Liver (tissue), 9 donors: ENCODE measurements around the gene SLC25A33. TPM values are rescaled to one million over a fixed set of nuclear protein-coding genes. Genes with fewer than 3 reads are reported as not detected.
A peak's percentile ranks its signal among the peaks of the same experiment; 100 is the strongest.

Source experiments
- DNase-seq: peaks from one replicate; pipeline ENCODE4 v3.0.0-alpha.2; 2017; ENCODE audit warnings: low spot score
- H3K27ac ChIP-seq, 2 donors: one replicate each; pipeline ENCODE4 v1.7.0; 2013; ENCODE audit warnings: inconsistent platforms in 2 of 2, low read length in 2 of 2, control low read depth in 1 of 2, low read depth in 1 of 2, mild to moderate bottlenecking in 1 of 2
- H3K27me3 ChIP-seq, 4 donors: one replicate each; pipeline versions ENCODE4 v1.6.1 to v1.7.0; 2013; ENCODE audit warnings: low read length in 3 of 4, inconsistent platforms in 1 of 4, mild to moderate bottlenecking in 1 of 4, moderate library complexity in 1 of 4; ENCODE audit not compliant: control insufficient read depth in 4 of 4, insufficient read depth in 4 of 4
- H3K36me3 ChIP-seq, 4 donors: one replicate each; pipeline versions ENCODE4 v1.6.1 to v1.7.0; 2013; ENCODE audit warnings: low read length in 3 of 4, mild to moderate bottlenecking in 3 of 4, low read depth in 1 of 4, moderate library complexity in 1 of 4; ENCODE audit not compliant: control insufficient read depth in 4 of 4, insufficient read depth in 3 of 4
- H3K4me1 ChIP-seq, 4 donors: one replicate each; pipeline versions ENCODE4 v1.6.1 to v1.7.0; 2013; ENCODE audit warnings: low read length in 3 of 4, mild to moderate bottlenecking in 3 of 4, moderate library complexity in 1 of 4; ENCODE audit not compliant: control insufficient read depth in 4 of 4, insufficient read depth in 4 of 4
- H3K4me3 ChIP-seq, 3 donors: one replicate each; pipeline versions ENCODE4 v1.6.1 to v1.7.0; 2013; ENCODE audit warnings: low read length in 3 of 3, control low read depth in 1 of 3, low read depth in 1 of 3, mild to moderate bottlenecking in 1 of 3
- H3K9ac ChIP-seq, 2 donors: one replicate each; pipeline ENCODE4 v1.7.0; 2013; ENCODE audit warnings: low read length in 2 of 2, mild to moderate bottlenecking in 2 of 2, moderate library complexity in 2 of 2, control low read depth in 1 of 2, low read depth in 1 of 2
- H3K9me3 ChIP-seq, 4 donors: one replicate each; pipeline versions ENCODE4 v1.6.1 to v1.7.0; 2013; ENCODE audit warnings: low read length in 3 of 4; ENCODE audit not compliant: control insufficient read depth in 4 of 4
- ATF3 ChIP-seq: IDR thresholded peaks from 2 replicates; pipeline ENCODE4 v1.6.1; 2016; ENCODE audit warnings: antibody characterized with exemption
- CTCF ChIP-seq: fragments of 150-350 bp; IDR thresholded peaks from 2 replicates; pipeline ENCODE4 v1.5.1; 2017; ENCODE audit warnings: improper control_type of control experiment, low read depth, low read length; ENCODE audit not compliant: missing input control
- EGR1 ChIP-seq, 2 donors: IDR thresholded peaks; 2 replicates each; pipeline ENCODE4 v1.6.1; 2016 to 2018; ENCODE audit warnings: antibody characterized with exemption in 2 of 2, low read depth in 2 of 2
- FOXA1 ChIP-seq: IDR thresholded peaks from 2 replicates; pipeline ENCODE4 v1.6.1; 2016; ENCODE audit warnings: antibody characterized with exemption
- FOXA2 ChIP-seq: IDR thresholded peaks from 2 replicates; pipeline ENCODE4 v1.6.1; 2016; ENCODE audit warnings: antibody characterized with exemption
- HNF4A ChIP-seq, 2 donors: conservative IDR thresholded peaks; 2 replicates each; pipeline ENCODE4 v1.6.1; 2016; ENCODE audit warnings: antibody characterized with exemption in 2 of 2, mild to moderate bottlenecking in 2 of 2
- HNF4G ChIP-seq: IDR thresholded peaks from 2 replicates; pipeline ENCODE4 v1.6.1; 2016; ENCODE audit warnings: antibody characterized with exemption
- MAX ChIP-seq: IDR thresholded peaks from 2 replicates; pipeline ENCODE4 v1.6.1; 2016; ENCODE audit warnings: antibody characterized with exemption
- NR2F2 ChIP-seq: IDR thresholded peaks from 2 replicates; pipeline ENCODE4 v1.6.1; 2016; ENCODE audit warnings: antibody characterized with exemption
- RAD21 ChIP-seq, 2 donors: IDR thresholded peaks; 2 replicates each; pipeline ENCODE4 v1.6.1; 2016; ENCODE audit warnings: antibody characterized with exemption in 2 of 2, mild to moderate bottlenecking in 2 of 2
- REST ChIP-seq: IDR thresholded peaks from 2 replicates; pipeline ENCODE4 v1.6.1; 2016; ENCODE audit warnings: antibody characterized with exemption, mild to moderate bottlenecking
- RXRA ChIP-seq, 2 donors: IDR thresholded peaks; 2 replicates each; pipeline ENCODE4 v1.6.1; 2017 to 2018; ENCODE audit warnings: antibody characterized with exemption in 2 of 2, mild to moderate bottlenecking in 1 of 2
- SP1 ChIP-seq: IDR thresholded peaks from 2 replicates; pipeline ENCODE4 v1.6.1; 2018; ENCODE audit warnings: antibody characterized with exemption, mild to moderate bottlenecking
- TAF1 ChIP-seq: conservative IDR thresholded peaks from 2 replicates; pipeline ENCODE4 v1.6.1; 2016; ENCODE audit warnings: antibody characterized with exemption, mild to moderate bottlenecking
- YY1 ChIP-seq: IDR thresholded peaks from 2 replicates; pipeline ENCODE4 v1.6.1; 2016; ENCODE audit warnings: antibody characterized with exemption, mild to moderate bottlenecking
- ZBTB33 ChIP-seq: IDR thresholded peaks from 2 replicates; pipeline ENCODE4 v1.6.1; 2016; ENCODE audit warnings: antibody characterized with exemption
- WGBS: extraction: QIAGEN DNeasy Blood & Tissue Kit; methylation state at CpG from one replicate; pipeline ENCODE4 v1.1.7; 2013; 5-methylcytosine and 5-hydroxymethylcytosine counted together
- polyA plus RNA-seq, 2 donors: library from polyadenylated mRNA; stranded (reverse) in 1 of 2; unstranded in 1 of 2; fragments of 200-250 nt in 1 of 2; fragments of >200 nt in 1 of 2; fragmentation: Nextera tagmentation in 1 of 2; extraction: Ambion mirVana in 1 of 2; gene quantifications; one replicate each; pipeline versions ENCODE4 v1.2.1 to v1.2.3, GENCODE V29; 2013 to 2015
- total RNA-seq, 2 donors: library from RNA; depleted of rRNA; stranded (reverse); fragments of >200 nt; gene quantifications; one replicate each; pipeline ENCODE4 v1.2.3, GENCODE V29; 2014
- donor health status: healthy.
- donor health status: healthy.
- donor health status: healthy.
- donor health status: healthy.
- donor health status: healthy.

The SLC25A33 gene
- total and polyA plus RNA-seq, 4 donors, result 6.9 to 19.1 (median 10.7) TPM

GRCh38 chr1:9586147-9586766, 47.0 kb downstream of the SLC25A33 start:
- TF ChIP-seq RXRA (IDR thresholded peaks at IDR 0.05) (no peak), MAX (no peak), SP1 (no peak), TAF1 (no peak), ZBTB33 (no peak), FOXA1 (no peak), HNF4G (no peak), FOXA2 (no peak), REST (no peak), ATF3 (no peak), YY1 (no peak), EGR1 (IDR thresholded peaks at IDR 0.05; ENCODE audit: low read depth in 2 of 2) (no peak), NR2F2 (no peak)
- Histone ChIP-seq H3K4me1 (peaks cover 4 to 12% (median 8%) of the 10 kb centered on the region in 4 donors), H3K27me3 (no peaks in the 10 kb centered on the region), H3K9ac (no peak overlapping the region), H3K27ac (no peak overlapping the region), H3K4me3 (no peak overlapping the region), H3K36me3 (peaks cover 1 to 10% (median 6%) of the 10 kb centered on the region in 4 donors), H3K9me3 (no peaks in the 10 kb centered on the region)
- WGBS, result 95% methylated on average over 3 of the region's 3 CpGs
- no peak for DNase-seq

GRCh38 chr1:9588551-9589143, 49.4 kb downstream of the SLC25A33 start, which contains the start of gene TMEM201:
Gene TMEM201 (plus strand): TSS chr1:9588911. CDS start chr1:9588931, 20 bp downstream.
- Histone ChIP-seq H3K36me3 (peaks cover 0 to 2% (median 0%) of the 10 kb centered on the region in 4 donors), H3K4me3 (peak within 1 kb of the TSS; percentile 59 to 89 (median 63)), H3K9me3 (no peaks in the 10 kb centered on the region), H3K27me3 (no peaks in the 10 kb centered on the region), H3K9ac (peak within 1 kb of the TSS in 1 of 2 donors; percentile 67), H3K4me1 (peaks cover 4 to 15% (median 11%) of the 10 kb centered on the region in 4 donors), H3K27ac (no peak within 1 kb of the TSS)
- peak; percentile 95 for DNase-seq
- under 1% methylated on average over 94 of the region's 94 CpGs for WGBS
- TF ChIP-seq ZBTB33 (no peak), EGR1 (IDR thresholded peaks at IDR 0.05; ENCODE audit: low read depth in 2 of 2) (no peak), SP1 (no peak), RAD21 (IDR thresholded peaks at IDR 0.05) (peak in 1 of 2 donors; percentile 29), NR2F2 (no peak), HNF4A (conservative IDR thresholded peaks at IDR 0.05) (no peak), CTCF (peak; percentile 82)
